ENCODE data around the gene TOM1L2. TPM values are rescaled to one million over a fixed set of nuclear protein-coding genes. Genes with fewer than 3 reads are reported as not detected.

Gene TOM1L2
- total and polyA plus RNA-seq, 8 donors = 51.2 to 71.2 (median 57.4) TPM

DNA sequence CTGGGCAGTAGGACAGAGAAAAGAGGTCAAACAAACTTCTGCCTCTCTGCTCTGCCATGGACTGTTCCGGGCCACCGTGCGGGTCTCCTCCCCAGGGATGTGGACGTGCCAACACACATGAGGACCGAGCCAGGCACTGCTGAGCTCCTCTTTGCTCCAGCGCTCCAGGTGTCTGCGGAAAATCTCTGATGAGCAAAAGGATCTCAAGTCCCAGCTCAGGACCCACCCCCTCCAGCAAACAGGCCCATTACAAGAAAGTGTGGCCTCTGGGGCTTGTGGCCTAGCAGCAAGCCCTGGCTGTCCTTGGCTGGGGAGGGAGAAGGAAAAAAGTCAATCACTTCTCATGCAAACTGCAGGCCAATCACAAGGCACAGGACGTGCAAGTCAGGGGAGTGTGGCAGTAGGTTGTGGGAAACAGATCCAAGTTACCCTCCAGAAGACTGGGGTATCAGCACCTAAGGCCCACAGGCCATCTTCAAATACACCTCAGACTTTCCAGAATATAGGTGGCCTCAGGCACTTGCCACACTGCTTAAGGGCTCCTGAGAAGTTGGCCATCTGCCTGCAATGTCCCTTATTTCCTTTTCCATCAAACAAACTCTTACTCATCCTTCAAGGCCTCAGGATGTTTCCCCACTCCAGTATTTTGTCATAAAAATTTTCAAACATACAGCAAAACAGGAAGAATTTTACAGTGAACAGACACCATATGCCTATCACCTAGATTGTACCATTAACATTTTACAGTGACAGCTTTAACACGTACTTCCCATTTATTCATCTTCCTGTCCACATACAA lies 99.5 kb downstream of the TOM1L2 start:
- no peak for ATAC-seq
- H3K27me3 ChIP-seq = no peaks in the 10 kb centered on the region
- H3K9me3 ChIP-seq = no peaks in the 10 kb centered on the region
- DNase-seq = no peak
- peaks cover 0 to 34% of the 10 kb centered on the region in 2 donors for H3K36me3 ChIP-seq
- TF ChIP-seq, protein P1, sequence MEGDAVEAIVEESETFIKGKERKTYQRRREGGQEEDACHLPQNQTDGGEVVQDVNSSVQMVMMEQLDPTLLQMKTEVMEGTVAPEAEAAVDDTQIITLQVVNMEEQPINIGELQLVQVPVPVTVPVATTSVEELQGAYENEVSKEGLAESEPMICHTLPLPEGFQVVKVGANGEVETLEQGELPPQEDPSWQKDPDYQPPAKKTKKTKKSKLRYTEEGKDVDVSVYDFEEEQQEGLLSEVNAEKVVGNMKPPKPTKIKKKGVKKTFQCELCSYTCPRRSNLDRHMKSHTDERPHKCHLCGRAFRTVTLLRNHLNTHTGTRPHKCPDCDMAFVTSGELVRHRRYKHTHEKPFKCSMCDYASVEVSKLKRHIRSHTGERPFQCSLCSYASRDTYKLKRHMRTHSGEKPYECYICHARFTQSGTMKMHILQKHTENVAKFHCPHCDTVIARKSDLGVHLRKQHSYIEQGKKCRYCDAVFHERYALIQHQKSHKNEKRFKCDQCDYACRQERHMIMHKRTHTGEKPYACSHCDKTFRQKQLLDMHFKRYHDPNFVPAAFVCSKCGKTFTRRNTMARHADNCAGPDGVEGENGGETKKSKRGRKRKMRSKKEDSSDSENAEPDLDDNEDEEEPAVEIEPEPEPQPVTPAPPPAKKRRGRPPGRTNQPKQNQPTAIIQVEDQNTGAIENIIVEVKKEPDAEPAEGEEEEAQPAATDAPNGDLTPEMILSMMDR (IDR thresholded peaks at IDR 0.05) = no peak
- intact Hi-C loops (cut with DNase I) = no loop called here
- H3K4me1 ChIP-seq = peaks cover 15 to 24% of the 10 kb centered on the region in 2 donors
- H3K4me3 ChIP-seq = no peak overlapping the region
- H3K27ac ChIP-seq = no peak overlapping the region

DNA sequence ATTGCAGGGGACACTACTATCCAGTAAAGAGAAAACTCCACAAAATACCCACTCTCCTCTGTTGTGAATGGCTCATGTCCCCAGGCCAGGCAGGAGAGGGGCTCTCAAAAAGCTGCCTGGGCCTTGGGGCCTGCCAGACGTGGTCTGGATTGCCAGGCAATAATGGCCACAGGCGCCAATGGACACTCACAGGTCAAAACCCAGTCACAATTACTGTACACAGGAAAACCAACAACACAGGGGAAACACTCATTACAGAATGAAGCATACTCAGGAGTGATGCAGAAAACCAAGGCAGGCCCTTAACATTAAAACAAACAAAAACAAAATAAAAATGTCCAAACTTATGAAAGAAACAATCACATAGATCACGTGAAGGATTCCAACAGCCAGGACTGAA lies 100.3 kb downstream of the TOM1L2 start:
- Histone ChIP-seq H3K27me3 (no peaks in the 10 kb centered on the region), H3K9me3 (no peaks in the 10 kb centered on the region), H3K36me3 (peaks cover 0 to 34% of the 10 kb centered on the region in 2 donors), H3K4me1 (peaks cover 7 to 16% of the 10 kb centered on the region in 2 donors), H3K4me3 (no peak overlapping the region), H3K27ac (no peak overlapping the region)
- DNase-seq (no peak), ATAC-seq (no peak)
- TF ChIP-seq, protein P1 (IDR thresholded peaks at IDR 0.05) = no peak
- intact Hi-C loops (cut with DNase I) = no loop called here

DNA sequence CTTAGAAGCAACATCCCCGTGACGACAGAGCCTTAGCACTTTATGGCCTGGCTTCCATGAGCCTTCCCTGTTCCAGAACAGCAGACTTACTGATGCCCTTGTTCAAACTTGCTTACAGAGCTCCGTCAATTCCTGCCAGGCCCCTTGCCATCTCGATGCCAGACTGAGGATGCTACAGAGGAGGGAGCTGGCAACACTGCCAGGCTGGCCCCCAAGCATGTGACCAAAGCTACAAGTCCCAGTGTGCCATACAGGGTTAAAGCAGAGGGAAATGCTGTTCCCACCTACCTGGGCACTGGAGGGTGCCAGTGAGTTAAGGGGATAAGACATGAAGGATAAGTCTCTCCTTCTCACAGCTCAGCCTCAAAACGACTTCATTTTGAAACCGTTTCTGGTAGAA lies 102.0 kb downstream of the TOM1L2 start:
- H3K9me3 ChIP-seq = no peaks in the 10 kb centered on the region
- no peak overlapping the region for H3K4me3 ChIP-seq
- TF ChIP-seq, protein P1 (IDR thresholded peaks at IDR 0.05) = no peak
- H3K27me3 ChIP-seq = no peaks in the 10 kb centered on the region
- H3K36me3 ChIP-seq = peaks cover 0 to 25% of the 10 kb centered on the region in 2 donors
- ATAC-seq = no peak
- no peak for DNase-seq
- no peak overlapping the region for H3K27ac ChIP-seq
- intact Hi-C loops (cut with DNase I) = no loop called here
- H3K4me1 ChIP-seq = peaks cover 0 to 6% of the 10 kb centered on the region in 2 donors

DNA sequence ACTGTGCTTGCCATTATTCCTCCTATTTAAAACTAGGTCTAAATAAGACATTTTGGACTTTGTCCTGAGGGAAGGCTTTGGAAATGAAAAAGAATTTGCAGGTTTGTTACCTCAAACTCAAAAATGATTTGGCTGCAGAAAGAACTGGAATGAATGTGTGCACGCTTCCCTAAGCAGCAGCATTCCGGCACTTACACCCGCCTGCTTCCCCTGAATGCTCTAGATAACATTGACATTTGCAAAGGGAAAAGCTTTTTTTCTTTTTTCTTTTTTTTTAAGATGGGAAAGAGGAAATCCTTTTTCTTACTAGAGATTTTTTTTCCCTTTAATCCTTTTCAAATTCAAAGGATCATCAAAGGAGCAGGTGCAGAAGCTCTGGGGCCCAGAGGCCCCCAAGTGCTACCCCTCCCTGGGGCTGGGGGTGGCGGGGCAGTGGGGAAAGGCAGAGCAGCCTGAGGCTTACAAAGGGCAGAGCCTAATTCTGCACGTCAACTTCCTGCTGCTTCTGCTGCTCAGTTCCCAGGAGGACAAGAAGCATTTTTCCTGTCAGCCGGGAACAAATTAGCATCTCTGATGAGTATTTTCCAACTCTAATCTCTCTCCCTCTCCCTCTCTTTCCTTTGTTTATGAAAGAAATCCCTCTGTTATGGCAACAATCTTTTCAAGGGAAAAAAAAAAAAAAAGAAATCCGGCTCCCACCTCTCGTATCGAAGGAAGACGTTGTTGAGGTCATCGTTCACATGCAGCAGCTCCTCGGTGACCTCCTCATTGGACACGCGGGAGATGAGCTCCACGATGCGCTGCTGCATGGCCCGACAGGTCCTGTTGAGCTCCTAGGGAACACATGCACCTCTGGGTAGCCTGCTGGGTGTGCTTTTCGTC lies 103.3 kb downstream of the TOM1L2 start:
- Histone ChIP-seq H3K27ac (peak overlapping the region; percentile 16 to 19), H3K27me3 (no peaks in the 10 kb centered on the region), H3K4me1 (peaks cover 0 to 6% of the 10 kb centered on the region in 2 donors), H3K4me3 (no peak overlapping the region), H3K9me3 (no peaks in the 10 kb centered on the region), H3K36me3 (peaks cover 0 to 25% of the 10 kb centered on the region in 2 donors)
- ATAC-seq = peak; percentile 25
- DNase-seq = peak in 1 of 4 donors; percentile 46
- intact Hi-C loops (cut with DNase I) = loop anchor here (10.0 kb wide), 2 partner anchors 54 to 184 kb away; partner anchors contain the start of gene RAI1 (in 1 of the 2)
- TF ChIP-seq, protein P1 (IDR thresholded peaks at IDR 0.05) = no peak

GRCh38 chr17:17866897-17867296 lies 105.3 kb downstream of the TOM1L2 start:
- no peak overlapping the region for H3K4me3 ChIP-seq
- ATAC-seq (no peak), DNase-seq (no peak)
- TF ChIP-seq, protein P1 (IDR thresholded peaks at IDR 0.05) = no peak
- peaks cover 0 to 31% of the 10 kb centered on the region in 2 donors for H3K36me3 ChIP-seq
- H3K27me3 ChIP-seq = no peaks in the 10 kb centered on the region
- H3K4me1 ChIP-seq = no peaks in the 10 kb centered on the region
- intact Hi-C loops (cut with DNase I) = loop anchor here (10.0 kb wide), 2 partner anchors 52 to 182 kb away; partner anchors contain the start of gene RAI1 (in 1 of the 2)
- no peak overlapping the region for H3K27ac ChIP-seq
- no peaks in the 10 kb centered on the region for H3K9me3 ChIP-seq
